Brain microvascular endothelial cell (primary cell): ENCODE data around the gene EN2.

Experiments used
- DNase-seq: peaks from one replicate; pipeline ENCODE4 v3.0.0-alpha.2; 2020
- H3K27ac ChIP-seq: fragments of 250-450 bp; sonication (Bioruptor Pico); 2 replicates; pipeline ENCODE4 v1.5.1; 2020; ENCODE audit warnings: mild to moderate bottlenecking, moderate library complexity
- H3K27me3 ChIP-seq: fragments of 250-450 bp; sonication (Bioruptor Pico); replicated peaks from 2 replicates; pipeline ENCODE4 v1.5.1; 2020; ENCODE audit warnings: mild to moderate bottlenecking
- H3K36me3 ChIP-seq: fragments of 250-450 bp; sonication (Bioruptor Pico); replicated peaks from 2 replicates; pipeline ENCODE4 v1.5.1; 2020; ENCODE audit warnings: mild to moderate bottlenecking
- H3K4me3 ChIP-seq: 2 replicates; pipeline ENCODE4 v1.5.1; 2011; ENCODE audit warnings: low read depth, mild to moderate bottlenecking, control low read depth, low read length, moderate library complexity
- CTCF ChIP-seq: IDR thresholded peaks from 2 replicates; pipeline ENCODE4 v1.5.1; 2011; ENCODE audit warnings: low read depth, mild to moderate bottlenecking, moderate library complexity, low read length, control low read depth, inconsistent platforms; ENCODE audit errors: missing control alignments
- in situ Hi-C: cut with HindIII; loops from 2 replicates; pipeline ENCODE4 v1.10.0; 2017; ENCODE audit warnings: low sequenced_read_pairs, low pct_ligation_motif_present

Gene EN2

GRCh38 chr7:155418941-155419755 is 38.8 kb upstream of the EN2 start:
- no peak for DNase-seq
- no peak for TF ChIP-seq CTCF
- in situ Hi-C loops, result no loop called here

GRCh38 chr7:155420116-155420515 is 37.8 kb upstream of the EN2 start:
- in situ Hi-C loops, result no loop called here
- Histone ChIP-seq H3K27me3 (no peaks in the 10 kb centered on the region), H3K4me3 (no peak overlapping the region), H3K36me3 (no peaks in the 10 kb centered on the region), H3K27ac (no peak overlapping the region)
- no peak for DNase-seq
- TF ChIP-seq CTCF, result no peak

More at GRCh38 chr7:155418941-155419755, 38.8 kb upstream of the EN2 start:
- H3K27ac ChIP-seq, result no peak overlapping the region
- no peaks in the 10 kb centered on the region for H3K36me3 ChIP-seq
- no peak overlapping the region for H3K4me3 ChIP-seq
- H3K27me3 ChIP-seq, result no peaks in the 10 kb centered on the region

- H3K4me3 ChIP-seq, result no peak overlapping the region
- no peaks in the 10 kb centered on the region for H3K36me3 ChIP-seq
- DNase-seq, result no peak
- no peak for TF ChIP-seq CTCF
- in situ Hi-C loops, result no loop called here
- H3K27ac ChIP-seq, result no peak overlapping the region
- no peaks in the 10 kb centered on the region for H3K27me3 ChIP-seq
Observed at GRCh38 chr7:155422151-155422550, 35.8 kb upstream of the EN2 start.

DNA sequence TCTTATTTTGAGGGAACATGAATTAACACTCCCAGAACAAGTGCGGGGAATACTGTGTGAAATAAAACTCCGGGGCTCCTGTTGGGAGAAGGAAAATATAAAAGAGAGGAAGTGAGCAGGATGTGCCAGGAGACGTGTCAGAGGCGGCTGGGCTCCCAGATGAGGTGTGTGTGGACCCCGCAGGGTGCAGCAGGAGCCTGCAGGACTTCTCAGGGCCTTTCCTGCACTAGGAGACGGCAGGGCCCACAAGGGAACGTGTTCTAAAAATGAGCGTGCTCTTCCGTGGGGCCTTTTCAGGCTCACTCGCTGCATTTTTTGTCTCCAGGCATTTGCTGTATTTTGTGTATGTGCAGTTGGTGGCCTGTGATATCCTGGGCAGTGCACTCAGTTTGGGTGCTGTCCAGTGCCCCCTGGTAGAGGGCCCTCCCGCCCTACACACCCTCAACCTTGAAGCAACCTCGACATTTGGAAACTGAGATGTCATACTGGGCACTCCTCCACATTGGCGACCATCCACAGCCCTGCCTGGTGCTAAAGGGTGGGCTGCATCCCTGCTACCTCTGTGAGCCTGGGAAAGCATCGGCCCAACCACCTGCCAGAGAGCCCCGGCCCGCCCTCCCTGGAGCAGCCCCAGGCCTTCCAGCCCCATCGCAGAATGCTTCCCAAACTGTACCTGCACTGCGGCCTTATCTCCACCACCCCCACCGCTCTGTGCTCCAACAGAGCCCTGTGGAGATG is 35.2 kb upstream of the EN2 start:
- no peak overlapping the region for H3K27ac ChIP-seq
- in situ Hi-C loops, result no loop called here
- H3K4me3 ChIP-seq, result no peak overlapping the region
- no peaks in the 10 kb centered on the region for H3K36me3 ChIP-seq
- DNase-seq, result no peak
- no peak for TF ChIP-seq CTCF
- no peaks in the 10 kb centered on the region for H3K27me3 ChIP-seq

GRCh38 chr7:155423337-155424285 is 34.3 kb upstream of the EN2 start:
- H3K27me3 ChIP-seq, result no peaks in the 10 kb centered on the region
- no peaks in the 10 kb centered on the region for H3K36me3 ChIP-seq
- H3K4me3 ChIP-seq, result no peak overlapping the region
- TF ChIP-seq CTCF, result no peak
- no peak overlapping the region for H3K27ac ChIP-seq
- DNase-seq, result no peak
- in situ Hi-C loops, result no loop called here
